Hepatocyte (in vitro differentiated cells): ENCODE measurements around the gene INSYN2A. TPM values are rescaled to one million over a fixed set of nuclear protein-coding genes. Genes with fewer than 3 reads are reported as not detected.

Experiments used
- DNase-seq: peaks from one replicate; pipeline ENCODE4 v3.0.0-alpha.2; 2016; ENCODE audit warnings: low spot score
- H2AFZ ChIP-seq: fragments of 200-600 bp; sonication (generic); 2 replicates; pipeline ENCODE4 v1.6.0; 2016; ENCODE audit warnings: antibody characterized with exemption, mild to moderate bottlenecking
- H3K27ac ChIP-seq: fragments of 200-600 bp; sonication (generic); 2 replicates; pipeline ENCODE4 v1.5.1; 2016; ENCODE audit warnings: mild to moderate bottlenecking
- H3K27me3 ChIP-seq: fragments of 200-600 bp; sonication (generic); 2 replicates; pipeline ENCODE4 v1.6.1; 2016
- H3K36me3 ChIP-seq: fragments of 200-600 bp; sonication (generic); replicated peaks from 2 replicates; pipeline ENCODE4 v1.5.1; 2016; ENCODE audit warnings: low read depth; ENCODE audit not compliant: insufficient read depth
- H3K4me1 ChIP-seq: fragments of 200-600 bp; sonication (generic); 2 replicates; pipeline ENCODE4 v1.5.1; 2016; ENCODE audit warnings: mild to moderate bottlenecking, moderate library complexity; ENCODE audit not compliant: insufficient read depth
- H3K4me2 ChIP-seq: fragments of 200-600 bp; sonication (generic); 2 replicates; pipeline ENCODE4 v1.6.0; 2016
- H3K4me3 ChIP-seq: fragments of 200-600 bp; sonication (generic); 2 replicates; pipeline ENCODE4 v1.5.1; 2016; ENCODE audit warnings: mild to moderate bottlenecking
- H3K79me2 ChIP-seq: fragments of 200-600 bp; sonication (generic); 2 replicates; pipeline ENCODE4 v1.6.0; 2017; ENCODE audit warnings: mild to moderate bottlenecking
- H3K9me2 ChIP-seq: fragments of 200-600 bp; sonication (generic); replicated peaks from 2 replicates; pipeline ENCODE4 v1.6.0; 2017; ENCODE audit warnings: mild to moderate bottlenecking; ENCODE audit not compliant: insufficient read depth
- H3K9me3 ChIP-seq: fragments of 200-600 bp; sonication (generic); 2 replicates; pipeline ENCODE4 v1.5.1; 2016; ENCODE audit warnings: low read depth, mild to moderate bottlenecking
- H4K20me1 ChIP-seq: fragments of 200-600 bp; sonication (generic); 2 replicates; pipeline ENCODE4 v1.6.0; 2016; ENCODE audit warnings: mild to moderate bottlenecking; ENCODE audit not compliant: insufficient read depth, poor library complexity, severe bottlenecking
- CTCF ChIP-seq: fragments of 200-600 bp; sonication (generic); IDR thresholded peaks from 2 replicates; pipeline ENCODE4 v1.5.1; 2016; ENCODE audit warnings: antibody characterized with exemption, mild to moderate bottlenecking; ENCODE audit not compliant: poor library complexity
- EZH2 ChIP-seq: fragments of 200-600 bp; sonication (generic); IDR thresholded peaks from 2 replicates; pipeline ENCODE4 v1.6.1; 2016; ENCODE audit warnings: antibody characterized with exemption, mild to moderate bottlenecking, borderline replicate concordance
- EZH2phosphoT487 ChIP-seq: fragments of 200-600 bp; sonication (generic); IDR thresholded peaks from one replicate; pipeline ENCODE4 v1.6.1; 2018; ENCODE audit warnings: antibody characterized with exemption, mild to moderate bottlenecking, low read depth, moderate library complexity; ENCODE audit not compliant: unreplicated experiment, severe bottlenecking
- WGBS: methylation state at CpG from one replicate; pipeline ENCODE4 v1.1.6; 2016; ENCODE audit warnings: low lambda C conversion rate; ENCODE audit errors: missing lambda C conversion rate; 5-methylcytosine and 5-hydroxymethylcytosine counted together
- polyA plus RNA-seq: library from polyadenylated mRNA; unstranded; fragments of >200 nt; fragmentation: Nextera tagmentation; extraction: Ambion mirVana; gene quantifications from 2 replicates; pipeline ENCODE4 v1.2.1, GENCODE V29; 2016
- total RNA-seq: library from RNA; depleted of rRNA; stranded (reverse); fragments of >200 nt; gene quantifications from 2 replicates; pipeline ENCODE4 v1.2.3, GENCODE V29; 2014

Gene INSYN2A
- total and polyA plus RNA-seq, 2 experiments from 2014 or later: 0.77 to 0.97 TPM

DNA sequence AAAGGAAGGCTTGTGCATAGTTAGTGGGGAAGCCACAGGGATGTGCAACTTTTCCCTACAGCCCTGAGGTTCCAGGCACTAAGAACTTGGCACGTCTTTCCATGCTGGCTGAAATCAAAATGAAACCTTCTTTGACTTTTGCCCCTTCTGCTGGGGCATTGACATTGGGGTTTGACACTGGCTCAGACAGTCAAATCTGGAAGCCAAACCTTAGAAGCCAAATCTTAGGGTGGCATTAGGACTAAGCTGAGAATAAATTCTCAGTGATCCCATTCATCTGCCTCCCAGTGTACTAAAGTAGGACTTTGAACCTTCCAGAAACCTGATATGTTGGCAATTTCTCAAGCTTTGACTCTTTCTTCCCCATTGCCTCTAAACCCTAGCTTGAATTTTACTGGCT lies 31.3 kb upstream of the INSYN2A start:
- H3K4me2 ChIP-seq: no peak overlapping the region
- DNase-seq: no peak
- no peaks in the 10 kb centered on the region for H3K79me2 ChIP-seq
- H3K27me3 ChIP-seq: no peaks in the 10 kb centered on the region
- no peaks in the 10 kb centered on the region for H3K9me3 ChIP-seq
- no peaks in the 10 kb centered on the region for H4K20me1 ChIP-seq
- TF ChIP-seq CTCF: no peak
- no peak for TF ChIP-seq EZH2
- H3K4me3 ChIP-seq: no peak overlapping the region
- H3K27ac ChIP-seq: no peak overlapping the region
- no peak overlapping the region for H2AFZ ChIP-seq
- no peaks in the 10 kb centered on the region for H3K4me1 ChIP-seq
- 76% methylated on average over 1 of the region's 1 CpG for WGBS
- no peaks in the 10 kb centered on the region for H3K9me2 ChIP-seq
- H3K36me3 ChIP-seq: no peaks in the 10 kb centered on the region

DNA sequence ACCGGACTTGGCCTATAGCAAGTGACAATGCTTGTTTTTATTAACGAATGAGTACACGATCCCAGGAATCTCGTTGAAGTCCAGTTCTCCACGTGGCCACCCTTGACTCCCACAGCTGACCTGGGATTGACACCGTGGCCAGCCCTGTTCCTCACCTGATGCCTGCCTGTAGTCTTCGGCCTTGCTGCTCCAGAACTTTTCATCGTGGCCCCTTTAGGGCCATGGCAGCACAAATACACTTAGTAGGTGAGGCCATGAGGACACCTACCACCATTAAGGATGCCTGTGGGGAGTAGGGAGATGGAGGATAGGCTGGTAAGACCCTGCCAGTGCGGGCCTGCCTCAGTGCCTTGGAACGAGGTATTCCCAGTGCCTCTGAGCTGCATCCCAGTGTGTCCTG lies 30.6 kb upstream of the INSYN2A start:
- no peaks in the 10 kb centered on the region for H4K20me1 ChIP-seq
- no peak overlapping the region for H3K4me2 ChIP-seq
- WGBS: 100% methylated on average over 10 of the region's 10 CpGs
- no peaks in the 10 kb centered on the region for H3K27me3 ChIP-seq
- no peak overlapping the region for H2AFZ ChIP-seq
- no peak for DNase-seq
- no peak overlapping the region for H3K4me3 ChIP-seq
- H3K9me3 ChIP-seq: no peaks in the 10 kb centered on the region
- no peak overlapping the region for H3K27ac ChIP-seq
- H3K9me2 ChIP-seq: no peaks in the 10 kb centered on the region
- TF ChIP-seq EZH2phosphoT487: no peak
- no peak for TF ChIP-seq CTCF
- no peak for TF ChIP-seq EZH2
- H3K79me2 ChIP-seq: no peaks in the 10 kb centered on the region
- no peaks in the 10 kb centered on the region for H3K36me3 ChIP-seq
- no peaks in the 10 kb centered on the region for H3K4me1 ChIP-seq

GRCh38 chr10:127221281-127221680 lies 24.9 kb upstream of the INSYN2A start:
- DNase-seq: no peak

More at GRCh38 chr10:127221281-127221680, 24.9 kb upstream of the INSYN2A start:
- Histone ChIP-seq H3K4me2 (no peak overlapping the region), H3K4me1 (no peaks in the 10 kb centered on the region), H3K27me3 (no peaks in the 10 kb centered on the region), H3K9me3 (no peaks in the 10 kb centered on the region), H3K36me3 (no peaks in the 10 kb centered on the region), H3K79me2 (no peaks in the 10 kb centered on the region), H3K9me2 (no peaks in the 10 kb centered on the region), H3K4me3 (no peak overlapping the region), H4K20me1 (no peaks in the 10 kb centered on the region), H2AFZ (no peak overlapping the region), H3K27ac (no peak overlapping the region)
- TF ChIP-seq EZH2phosphoT487: no peak
- no peak for TF ChIP-seq CTCF
- no peak for TF ChIP-seq EZH2
- WGBS: 84% methylated on average over 3 of the region's 3 CpGs
